Measurements from ENCODE around the gene SWAP70.
"Not testable (repeated sequence)": the region's sequence is repeated elsewhere in the genome, so short reads cannot be mapped to it uniquely, and the experiment has no call there.

Gene SWAP70

GRCh38 chr11:9726321-9727022, 62.6 kb downstream of the SWAP70 start:
- DNase-seq: no peak

- no peak for DNase-seq
These were observed 64.2 kb downstream of the SWAP70 start for GRCh38 chr11:9728058-9728457.

- DNase-seq: no peak
These were observed 67.4 kb downstream of the SWAP70 start for GRCh38 chr11:9731256-9731655.

- no peak for DNase-seq
These were observed 68.6 kb downstream of the SWAP70 start for GRCh38 chr11:9732453-9732852.

DNA sequence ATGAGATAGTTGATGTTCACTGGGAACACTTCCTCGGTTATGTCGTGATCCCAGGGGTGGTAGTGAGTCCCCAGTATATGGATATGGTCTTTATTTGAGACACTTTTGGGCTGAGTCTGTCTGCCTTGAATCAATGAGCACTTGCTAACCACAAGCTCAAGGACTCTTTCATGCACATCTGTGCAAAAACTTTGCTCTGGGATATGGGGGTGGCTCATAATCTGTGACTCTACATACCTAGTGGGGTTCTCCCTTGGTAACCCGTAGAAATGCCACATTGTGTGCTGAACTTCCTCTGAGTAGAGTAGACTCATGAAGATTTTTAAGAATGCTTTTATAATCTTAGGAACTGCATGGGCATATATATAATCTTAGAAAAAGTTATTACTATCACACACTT, 69.3 kb downstream of the SWAP70 start:
- no peak for DNase-seq

DNA sequence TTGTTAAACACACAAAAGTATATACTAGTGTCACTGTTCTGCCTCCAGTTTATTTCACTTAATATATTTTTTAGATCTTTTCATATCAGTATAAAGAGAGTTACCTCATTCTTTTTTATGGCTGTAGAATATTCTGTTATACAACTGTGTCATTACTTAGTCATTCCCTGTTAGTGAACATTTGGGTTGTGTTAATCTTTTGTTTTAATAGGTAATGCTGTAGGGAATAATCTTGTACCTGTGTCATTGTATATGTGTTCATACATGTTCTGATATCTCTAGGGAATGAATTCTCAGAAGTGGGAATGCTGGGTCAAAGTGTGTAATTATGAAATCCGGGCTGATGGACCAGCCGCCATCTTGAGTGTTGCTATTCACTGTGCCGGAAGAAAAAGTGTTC, 71.4 kb downstream of the SWAP70 start:
- no peak for DNase-seq

GRCh38 chr11:9735919-9736318, 72.0 kb downstream of the SWAP70 start:
- no peak for DNase-seq

DNA sequence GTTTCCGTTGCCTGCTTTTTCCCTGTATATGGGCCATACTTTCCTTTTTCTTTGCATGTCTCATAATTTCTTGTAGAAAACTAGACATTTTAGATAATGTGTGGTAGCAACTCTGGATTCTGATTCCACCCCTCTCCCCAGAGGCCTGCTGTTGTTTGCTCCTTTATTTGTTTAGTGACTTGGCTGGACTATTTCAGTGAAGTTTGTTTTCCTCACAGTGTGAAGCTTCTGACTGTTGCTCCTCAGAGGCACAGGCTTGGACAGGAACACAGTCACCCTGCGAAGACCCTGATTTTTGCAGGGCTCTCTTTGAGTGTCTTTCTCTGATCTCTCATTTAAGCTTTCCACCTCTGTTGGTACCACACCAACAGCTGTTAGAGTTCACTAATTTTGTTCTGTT, 72.5 kb downstream of the SWAP70 start:
- DNase-seq: no peak

DNA sequence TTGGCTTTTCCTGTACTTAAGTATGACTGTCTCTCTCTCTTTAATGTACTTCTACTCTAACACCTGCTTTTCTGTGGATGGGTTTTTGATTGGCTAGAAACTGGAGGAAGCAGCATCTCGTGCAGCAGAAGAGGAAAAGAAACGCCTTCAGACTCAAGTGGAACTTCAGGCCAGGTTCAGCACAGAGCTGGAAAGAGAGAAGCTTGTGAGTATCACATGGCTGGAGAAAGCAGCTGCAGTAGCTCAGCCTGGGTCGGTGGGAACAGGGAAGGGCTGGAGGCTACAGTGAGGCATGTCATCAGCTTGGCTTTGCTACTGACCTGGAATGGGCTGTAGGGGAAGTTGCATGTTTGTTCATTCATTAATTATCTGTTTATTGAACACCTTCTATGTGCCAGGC, 74.2 kb downstream of the SWAP70 start:
- DNase-seq: no peak

- no peak for DNase-seq
These were observed 74.8 kb downstream of the SWAP70 start for GRCh38 chr11:9738707-9739106.

GRCh38 chr11:9739123-9739900, 75.4 kb downstream of the SWAP70 start:
- peak; percentile 41 for DNase-seq

- DNase-seq: no peak
These were observed 76.5 kb downstream of the SWAP70 start for GRCh38 chr11:9740202-9740883.

DNA sequence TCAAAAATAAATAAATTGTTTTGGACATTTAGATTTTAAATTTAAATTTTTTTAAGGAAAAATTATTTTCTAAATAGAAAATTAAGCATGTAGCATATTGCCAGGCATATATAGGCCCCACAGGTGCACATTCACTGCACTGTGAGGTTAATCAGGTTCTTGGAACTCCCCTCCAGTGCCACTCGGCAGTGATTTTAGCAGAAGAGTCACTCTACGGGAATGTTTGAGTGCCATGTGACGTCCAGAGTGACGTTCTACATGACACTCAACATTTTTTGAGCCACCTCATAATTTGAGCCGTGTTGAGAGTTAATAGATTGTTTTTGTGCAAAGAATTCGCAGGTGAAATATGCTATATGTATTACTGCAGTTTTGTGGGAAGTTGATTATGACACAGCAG, 77.4 kb downstream of the SWAP70 start:
- no peak for DNase-seq

DNA sequence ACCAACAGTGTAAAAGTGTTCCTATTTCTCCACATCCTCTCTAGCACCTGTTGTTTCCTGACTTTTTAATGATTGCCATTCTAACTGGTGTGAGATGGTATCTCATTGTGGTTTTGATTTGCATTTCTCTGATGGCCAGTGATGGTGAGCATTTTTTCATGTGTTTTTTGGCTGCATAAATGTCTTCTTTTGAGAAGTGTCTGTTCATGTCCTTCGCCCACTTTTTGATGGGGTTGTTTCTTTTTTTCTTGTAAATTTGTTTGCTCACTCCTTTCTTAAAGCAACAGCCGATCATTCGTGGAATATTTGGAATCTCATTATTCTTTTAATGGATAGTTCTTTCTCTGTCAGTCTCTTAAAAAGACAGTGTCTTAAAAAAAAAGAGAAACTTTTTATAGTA, 79.6 kb downstream of the SWAP70 start:
- DNase-seq: not testable (repeated sequence)

GRCh38 chr11:9745411-9746211, 81.7 kb downstream of the SWAP70 start:
- DNase-seq: no peak

DNA sequence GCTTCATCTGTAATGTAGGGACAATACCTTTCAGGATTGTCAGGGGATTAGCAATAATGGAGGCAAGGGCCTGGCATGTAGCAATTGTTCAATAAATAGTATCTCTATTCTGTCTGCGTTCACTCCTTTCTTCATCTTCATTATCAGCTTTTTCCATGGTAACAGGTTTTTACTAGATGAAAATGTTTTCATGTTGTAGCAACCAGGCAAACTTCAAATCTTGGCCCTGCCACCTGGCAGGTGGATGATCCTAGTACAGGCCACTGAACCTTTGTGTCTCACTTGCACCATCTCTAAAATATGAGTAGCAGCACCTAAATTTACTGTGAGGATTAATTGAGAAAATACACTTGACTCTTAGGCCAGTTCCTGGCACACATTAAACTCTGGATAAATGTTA, 83.4 kb downstream of the SWAP70 start:
- DNase-seq: no peak

GRCh38 chr11:9747828-9748227, 84.0 kb downstream of the SWAP70 start:
- DNase-seq: no peak

- peak; percentile 46 for DNase-seq
These were observed 84.6 kb downstream of the SWAP70 start for GRCh38 chr11:9748361-9748970.

- no peak for DNase-seq
These were observed 86.7 kb downstream of the SWAP70 start for GRCh38 chr11:9750551-9750950.

- no peak for DNase-seq
These were observed 88.2 kb downstream of the SWAP70 start for GRCh38 chr11:9752091-9752490.

DNA sequence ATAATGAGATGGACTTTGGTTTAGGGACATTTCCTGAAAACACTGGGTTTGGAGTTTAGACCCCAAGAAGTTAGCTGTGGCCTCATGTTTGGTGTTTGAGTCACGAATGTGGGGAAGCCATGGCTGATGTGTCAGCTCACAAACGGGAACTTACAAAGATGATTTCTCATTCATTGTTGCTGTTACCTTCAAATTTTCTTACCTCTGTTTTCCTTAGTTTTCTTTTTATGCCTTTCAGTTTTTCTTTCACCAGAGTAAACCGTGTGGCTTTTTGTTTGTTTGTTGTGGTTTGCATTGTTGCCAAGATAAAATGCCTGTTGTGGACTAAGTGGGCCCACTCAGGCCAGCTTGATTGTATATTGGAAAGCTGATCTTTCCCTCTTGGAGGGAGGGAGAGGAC, 89.1 kb downstream of the SWAP70 start:
- DNase-seq: no peak

GRCh38 chr11:9754010-9754471, 90.2 kb downstream of the SWAP70 start:
- DNase-seq: no peak

Data from KG1 (cell line).